HepG2 (cell line): Measurements from ENCODE around the gene DNAJA2. TPM values are rescaled to one million over a fixed set of nuclear protein-coding genes. Genes with fewer than 3 reads are reported as not detected.

Experiments used
- CC2D1A ChIP-seq: sonication (generic); formaldehyde crosslinking; IDR thresholded peaks from 2 replicates; pipeline ENCODE4 v1.8.1; 2023; ENCODE audit warnings: mild to moderate bottlenecking, missing genetic modification reagents
- ISX ChIP-seq: sonication (generic); formaldehyde crosslinking; conservative IDR thresholded peaks from 2 replicates; pipeline ENCODE4 v1.5.0; 2020; ENCODE audit warnings: missing genetic modification reagents
- U2AF2 ChIP-seq: fragments of 200-400 bp; formaldehyde crosslinking; IDR thresholded peaks from 2 replicates; pipeline ENCODE4 v1.6.1; 2017; ENCODE audit warnings: low read depth, mild to moderate bottlenecking, low read length
- ZNF33A ChIP-seq: sonication (generic); formaldehyde crosslinking; IDR thresholded peaks from 2 replicates; pipeline ENCODE4 v1.5.1; 2020; ENCODE audit warnings: missing genetic modification reagents, mild to moderate bottlenecking, moderate library complexity, borderline replicate concordance
- ZNF383 ChIP-seq: sonication (generic); formaldehyde crosslinking; IDR thresholded peaks from 2 replicates; pipeline ENCODE4 v1.4.0; 2020; ENCODE audit warnings: missing genetic modification reagents, mild to moderate bottlenecking, borderline replicate concordance
- polyA plus RNA-seq, 8 experiments: library from polyadenylated mRNA; depleted of rRNA in 3 of 8; stranded (reverse) in 7 of 8; unstranded in 1 of 8; fragments of >200 nt; fragmentation: Illumina TruSeq in 4 of 8; extraction: Trizol in 4 of 8; gene quantifications; 2 replicates each; pipeline versions ENCODE4 v1.2.1 to v1.2.3, GENCODE V29; 2011 to 2016; ENCODE audit warnings: low read depth in 4 of 8, missing spikeins in 1 of 8, mixed read lengths in 1 of 8; ENCODE audit not compliant: insufficient read depth in 1 of 8
- total RNA-seq, 5 experiments: library from RNA; depleted of rRNA; stranded (reverse); fragments of >200 nt; fragmentation: Illumina TruSeq; extraction: Trizol; gene quantifications; 2 replicates each; pipeline ENCODE4 v1.2.3, GENCODE V29; 2016; ENCODE audit warnings: low read depth in 1 of 5
- TF ChIP-seq, protein P1 (sequence below), 2 experiments: fragments of 450-650 bp in 1 of 2; sonication (generic) in 1 of 2; formaldehyde crosslinking in 1 of 2; IDR thresholded peaks; 2 replicates each; pipeline versions ENCODE4 v1.6.1 to v1.8.0; 2016 to 2022; ENCODE audit warnings: antibody characterized with exemption in 1 of 2, mild to moderate bottlenecking in 1 of 2, missing genetic modification reagents in 1 of 2
- TF ChIP-seq, protein P2 (sequence below): sonication (generic); formaldehyde crosslinking; IDR thresholded peaks from 2 replicates; pipeline ENCODE4 v1.4.0; 2020; ENCODE audit warnings: missing genetic modification reagents, low read depth, mild to moderate bottlenecking, borderline replicate concordance
- TF ChIP-seq, protein P3 (sequence below): sonication (generic); formaldehyde crosslinking; IDR thresholded peaks from 2 replicates; pipeline ENCODE4 v1.5.0; 2020; ENCODE audit warnings: mild to moderate bottlenecking, missing genetic modification reagents
- TF ChIP-seq, protein P4 (sequence below): sonication (generic); formaldehyde crosslinking; IDR thresholded peaks from 2 replicates; pipeline ENCODE4 v1.9.0; 2021; ENCODE audit warnings: missing genetic modification reagents, borderline replicate concordance
- TF ChIP-seq, protein P5 (sequence below): sonication (generic); formaldehyde crosslinking; IDR thresholded peaks from 2 replicates; pipeline ENCODE4 v1.9.0; 2022; ENCODE audit warnings: low read depth, missing genetic modification reagents
- TF ChIP-seq, protein P6 (sequence below): sonication (generic); formaldehyde crosslinking; IDR thresholded peaks from 2 replicates; pipeline ENCODE4 v1.4.0; 2020; ENCODE audit warnings: mild to moderate bottlenecking, missing genetic modification reagents

Gene DNAJA2
- total and polyA plus RNA-seq, 2 of the 13 experiments (the other 11 are each of a cell fraction or from before 2014, with no cell fraction given), result 25.4 to 176 TPM

DNA sequence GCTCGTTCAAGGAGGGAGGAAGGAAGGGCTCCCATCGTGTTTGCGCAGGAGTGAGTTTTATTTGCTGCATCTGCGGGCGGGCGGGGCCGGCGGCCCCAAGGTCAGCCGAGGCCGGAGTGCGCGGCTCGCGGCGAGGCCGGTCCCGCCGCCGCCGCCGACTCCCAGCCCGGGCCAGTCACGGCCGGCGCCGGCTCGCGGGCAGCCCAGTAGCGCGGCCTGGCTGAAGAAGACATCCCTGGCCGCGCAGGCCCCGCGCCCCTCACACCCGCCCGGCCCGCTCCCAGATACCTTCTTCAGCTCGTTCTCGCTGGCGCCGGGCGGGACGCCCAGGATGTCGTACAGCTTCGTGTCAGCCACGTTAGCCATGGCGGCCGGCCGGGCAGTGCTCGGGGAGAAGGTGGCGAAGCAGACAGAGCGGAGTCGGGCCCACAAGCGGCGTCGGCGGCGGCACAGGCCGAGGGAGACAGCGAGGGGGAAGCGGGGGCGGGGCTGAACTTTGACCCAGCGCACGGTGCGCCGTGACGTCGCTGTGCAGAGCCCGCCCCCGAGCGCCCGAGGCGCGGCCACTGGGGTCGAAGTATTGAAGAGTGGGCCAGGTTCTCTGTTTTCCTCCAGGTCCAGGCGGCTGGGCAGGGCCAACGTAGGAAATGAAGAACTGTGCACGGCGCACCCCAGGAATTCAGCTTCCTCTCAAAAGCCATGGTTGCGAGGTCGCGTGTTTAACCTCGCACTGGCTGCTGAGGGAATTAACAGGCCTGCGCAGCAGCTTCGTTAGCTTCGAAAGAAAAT lies at the start of gene DNAJA2 (continued):
- TF ChIP-seq ISX (peak; percentile 93; the same call in 1 of the 2 replicates), ZNF33A (CRISPR knock-in tag) (no peak), ZNF383 (CRISPR knock-in tag) (0 out of 2 replicates have a peak, but pooled peaks have one; percentile 26), CC2D1A (no peak), U2AF2 (no peak)
- TF ChIP-seq, protein P1, sequence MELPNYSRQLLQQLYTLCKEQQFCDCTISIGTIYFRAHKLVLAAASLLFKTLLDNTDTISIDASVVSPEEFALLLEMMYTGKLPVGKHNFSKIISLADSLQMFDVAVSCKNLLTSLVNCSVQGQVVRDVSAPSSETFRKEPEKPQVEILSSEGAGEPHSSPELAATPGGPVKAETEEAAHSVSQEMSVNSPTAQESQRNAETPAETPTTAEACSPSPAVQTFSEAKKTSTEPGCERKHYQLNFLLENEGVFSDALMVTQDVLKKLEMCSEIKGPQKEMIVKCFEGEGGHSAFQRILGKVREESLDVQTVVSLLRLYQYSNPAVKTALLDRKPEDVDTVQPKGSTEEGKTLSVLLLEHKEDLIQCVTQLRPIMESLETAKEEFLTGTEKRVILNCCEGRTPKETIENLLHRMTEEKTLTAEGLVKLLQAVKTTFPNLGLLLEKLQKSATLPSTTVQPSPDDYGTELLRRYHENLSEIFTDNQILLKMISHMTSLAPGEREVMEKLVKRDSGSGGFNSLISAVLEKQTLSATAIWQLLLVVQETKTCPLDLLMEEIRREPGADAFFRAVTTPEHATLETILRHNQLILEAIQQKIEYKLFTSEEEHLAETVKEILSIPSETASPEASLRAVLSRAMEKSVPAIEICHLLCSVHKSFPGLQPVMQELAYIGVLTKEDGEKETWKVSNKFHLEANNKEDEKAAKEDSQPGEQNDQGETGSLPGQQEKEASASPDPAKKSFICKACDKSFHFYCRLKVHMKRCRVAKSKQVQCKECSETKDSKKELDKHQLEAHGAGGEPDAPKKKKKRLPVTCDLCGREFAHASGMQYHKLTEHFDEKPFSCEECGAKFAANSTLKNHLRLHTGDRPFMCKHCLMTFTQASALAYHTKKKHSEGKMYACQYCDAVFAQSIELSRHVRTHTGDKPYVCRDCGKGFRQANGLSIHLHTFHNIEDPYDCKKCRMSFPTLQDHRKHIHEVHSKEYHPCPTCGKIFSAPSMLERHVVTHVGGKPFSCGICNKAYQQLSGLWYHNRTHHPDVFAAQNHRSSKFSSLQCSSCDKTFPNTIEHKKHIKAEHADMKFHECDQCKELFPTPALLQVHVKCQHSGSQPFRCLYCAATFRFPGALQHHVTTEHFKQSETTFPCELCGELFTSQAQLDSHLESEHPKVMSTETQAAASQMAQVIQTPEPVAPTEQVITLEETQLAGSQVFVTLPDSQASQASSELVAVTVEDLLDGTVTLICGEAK (IDR thresholded peaks at IDR 0.05), result no peak
- TF ChIP-seq, protein P1 (CRISPR knock-in tag; IDR thresholded peaks at IDR 0.05), result peak; percentile 90
- TF ChIP-seq, protein P2, sequence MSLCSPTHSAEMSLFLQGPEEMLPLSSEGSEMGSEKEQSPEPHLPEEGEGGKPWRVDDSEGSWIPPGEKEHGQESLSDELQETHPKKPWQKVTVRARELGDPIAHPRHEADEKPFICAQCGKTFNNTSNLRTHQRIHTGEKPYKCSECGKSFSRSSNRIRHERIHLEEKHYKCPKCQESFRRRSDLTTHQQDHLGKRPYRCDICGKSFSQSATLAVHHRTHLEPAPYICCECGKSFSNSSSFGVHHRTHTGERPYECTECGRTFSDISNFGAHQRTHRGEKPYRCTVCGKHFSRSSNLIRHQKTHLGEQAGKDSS, result no peak; the same call in 1 of the 2 replicates
- TF ChIP-seq, protein P3, sequence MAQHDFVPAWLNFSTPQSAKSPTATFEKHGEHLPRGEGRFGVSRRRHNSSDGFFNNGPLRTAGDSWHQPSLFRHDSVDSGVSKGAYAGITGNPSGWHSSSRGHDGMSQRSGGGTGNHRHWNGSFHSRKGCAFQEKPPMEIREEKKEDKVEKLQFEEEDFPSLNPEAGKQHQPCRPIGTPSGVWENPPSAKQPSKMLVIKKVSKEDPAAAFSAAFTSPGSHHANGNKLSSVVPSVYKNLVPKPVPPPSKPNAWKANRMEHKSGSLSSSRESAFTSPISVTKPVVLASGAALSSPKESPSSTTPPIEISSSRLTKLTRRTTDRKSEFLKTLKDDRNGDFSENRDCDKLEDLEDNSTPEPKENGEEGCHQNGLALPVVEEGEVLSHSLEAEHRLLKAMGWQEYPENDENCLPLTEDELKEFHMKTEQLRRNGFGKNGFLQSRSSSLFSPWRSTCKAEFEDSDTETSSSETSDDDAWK, result no peak
- TF ChIP-seq, protein P4, sequence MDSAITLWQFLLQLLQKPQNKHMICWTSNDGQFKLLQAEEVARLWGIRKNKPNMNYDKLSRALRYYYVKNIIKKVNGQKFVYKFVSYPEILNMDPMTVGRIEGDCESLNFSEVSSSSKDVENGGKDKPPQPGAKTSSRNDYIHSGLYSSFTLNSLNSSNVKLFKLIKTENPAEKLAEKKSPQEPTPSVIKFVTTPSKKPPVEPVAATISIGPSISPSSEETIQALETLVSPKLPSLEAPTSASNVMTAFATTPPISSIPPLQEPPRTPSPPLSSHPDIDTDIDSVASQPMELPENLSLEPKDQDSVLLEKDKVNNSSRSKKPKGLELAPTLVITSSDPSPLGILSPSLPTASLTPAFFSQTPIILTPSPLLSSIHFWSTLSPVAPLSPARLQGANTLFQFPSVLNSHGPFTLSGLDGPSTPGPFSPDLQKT (CRISPR knock-in tag), result no peak
- TF ChIP-seq, protein P5, sequence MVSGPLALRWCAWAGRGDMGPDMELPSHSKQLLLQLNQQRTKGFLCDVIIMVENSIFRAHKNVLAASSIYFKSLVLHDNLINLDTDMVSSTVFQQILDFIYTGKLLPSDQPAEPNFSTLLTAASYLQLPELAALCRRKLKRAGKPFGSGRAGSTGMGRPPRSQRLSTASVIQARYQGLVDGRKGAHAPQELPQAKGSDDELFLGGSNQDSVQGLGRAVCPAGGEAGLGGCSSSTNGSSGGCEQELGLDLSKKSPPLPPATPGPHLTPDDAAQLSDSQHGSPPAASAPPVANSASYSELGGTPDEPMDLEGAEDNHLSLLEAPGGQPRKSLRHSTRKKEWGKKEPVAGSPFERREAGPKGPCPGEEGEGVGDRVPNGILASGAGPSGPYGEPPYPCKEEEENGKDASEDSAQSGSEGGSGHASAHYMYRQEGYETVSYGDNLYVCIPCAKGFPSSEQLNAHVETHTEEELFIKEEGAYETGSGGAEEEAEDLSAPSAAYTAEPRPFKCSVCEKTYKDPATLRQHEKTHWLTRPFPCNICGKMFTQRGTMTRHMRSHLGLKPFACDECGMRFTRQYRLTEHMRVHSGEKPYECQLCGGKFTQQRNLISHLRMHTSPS (CRISPR knock-in tag), result no peak; the same call in 1 of the 2 replicates
- TF ChIP-seq, protein P6, sequence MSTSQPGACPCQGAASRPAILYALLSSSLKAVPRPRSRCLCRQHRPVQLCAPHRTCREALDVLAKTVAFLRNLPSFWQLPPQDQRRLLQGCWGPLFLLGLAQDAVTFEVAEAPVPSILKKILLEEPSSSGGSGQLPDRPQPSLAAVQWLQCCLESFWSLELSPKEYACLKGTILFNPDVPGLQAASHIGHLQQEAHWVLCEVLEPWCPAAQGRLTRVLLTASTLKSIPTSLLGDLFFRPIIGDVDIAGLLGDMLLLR (CRISPR knock-in tag), result peak; percentile 87
